Brain microvascular endothelial cell (primary cell): Measurements from ENCODE around the gene PGF.

Experiments used
- DNase-seq: peaks from one replicate; pipeline ENCODE4 v3.0.0-alpha.2; 2020
- H3K27ac ChIP-seq: fragments of 250-450 bp; sonication (Bioruptor Pico); 2 replicates; pipeline ENCODE4 v1.5.1; 2020; ENCODE audit warnings: mild to moderate bottlenecking, moderate library complexity
- H3K27me3 ChIP-seq: fragments of 250-450 bp; sonication (Bioruptor Pico); replicated peaks from 2 replicates; pipeline ENCODE4 v1.5.1; 2020; ENCODE audit warnings: mild to moderate bottlenecking
- H3K36me3 ChIP-seq: fragments of 250-450 bp; sonication (Bioruptor Pico); replicated peaks from 2 replicates; pipeline ENCODE4 v1.5.1; 2020; ENCODE audit warnings: mild to moderate bottlenecking
- H3K4me3 ChIP-seq: 2 replicates; pipeline ENCODE4 v1.5.1; 2011; ENCODE audit warnings: low read depth, mild to moderate bottlenecking, control low read depth, low read length, moderate library complexity
- CTCF ChIP-seq: IDR thresholded peaks from 2 replicates; pipeline ENCODE4 v1.5.1; 2011; ENCODE audit warnings: low read depth, mild to moderate bottlenecking, moderate library complexity, low read length, control low read depth, inconsistent platforms; ENCODE audit errors: missing control alignments
- in situ Hi-C: cut with HindIII; loops from 2 replicates; pipeline ENCODE4 v1.10.0; 2017; ENCODE audit warnings: low sequenced_read_pairs, low pct_ligation_motif_present

Gene PGF

GRCh38 chr14:74942608-74943007 lies 12.8 kb downstream of the PGF start:
- H3K4me3 ChIP-seq = no peak overlapping the region
- H3K36me3 ChIP-seq = no peaks in the 10 kb centered on the region
- DNase-seq = no peak
- TF ChIP-seq CTCF = no peak
- no peaks in the 10 kb centered on the region for H3K27me3 ChIP-seq
- H3K27ac ChIP-seq = no peak overlapping the region
- in situ Hi-C loops = no loop called here

GRCh38 chr14:74942181-74942580 lies 13.2 kb downstream of the PGF start:
- no peak for DNase-seq
- H3K4me3 ChIP-seq = no peak overlapping the region
- H3K27ac ChIP-seq = no peak overlapping the region
- TF ChIP-seq CTCF = no peak
- H3K27me3 ChIP-seq = no peaks in the 10 kb centered on the region
- in situ Hi-C loops = no loop called here
- no peaks in the 10 kb centered on the region for H3K36me3 ChIP-seq

GRCh38 chr14:74941676-74942097 lies 13.7 kb downstream of the PGF start:
- no peaks in the 10 kb centered on the region for H3K27me3 ChIP-seq
- peak; percentile 52 for DNase-seq
- in situ Hi-C loops = no loop called here
- no peak overlapping the region for H3K4me3 ChIP-seq
- no peak overlapping the region for H3K27ac ChIP-seq
- H3K36me3 ChIP-seq = no peaks in the 10 kb centered on the region
- TF ChIP-seq CTCF = no peak

- no peak overlapping the region for H3K4me3 ChIP-seq
- in situ Hi-C loops = no loop called here
- no peak for DNase-seq
Observed at GRCh38 chr14:74940956-74941565, 14.3 kb downstream of the PGF start.

GRCh38 chr14:74938531-74939495 lies 16.6 kb downstream of the PGF start:
- TF ChIP-seq CTCF = no peak
- Histone ChIP-seq H3K4me3 (no peak overlapping the region), H3K27ac (no peak overlapping the region), H3K27me3 (no peaks in the 10 kb centered on the region), H3K36me3 (no peaks in the 10 kb centered on the region)
- in situ Hi-C loops = no loop called here
- no peak for DNase-seq

More at GRCh38 chr14:74940956-74941565, 14.3 kb downstream of the PGF start:
- no peak overlapping the region for H3K27ac ChIP-seq
- no peaks in the 10 kb centered on the region for H3K36me3 ChIP-seq
- TF ChIP-seq CTCF = no peak
- no peaks in the 10 kb centered on the region for H3K27me3 ChIP-seq
